ENCODE results near the gene ACTR6. TPM values are rescaled to one million over a fixed set of nuclear protein-coding genes. Genes with fewer than 3 reads are reported as not detected.
"Not testable (repeated sequence)": the region's sequence is repeated elsewhere in the genome, so short reads cannot be mapped to it uniquely, and the experiment has no call there.

ACTR6 gene
- total RNA-seq, 2 experiments from 2014 or later: 33.8 to 34.5 TPM

DNA sequence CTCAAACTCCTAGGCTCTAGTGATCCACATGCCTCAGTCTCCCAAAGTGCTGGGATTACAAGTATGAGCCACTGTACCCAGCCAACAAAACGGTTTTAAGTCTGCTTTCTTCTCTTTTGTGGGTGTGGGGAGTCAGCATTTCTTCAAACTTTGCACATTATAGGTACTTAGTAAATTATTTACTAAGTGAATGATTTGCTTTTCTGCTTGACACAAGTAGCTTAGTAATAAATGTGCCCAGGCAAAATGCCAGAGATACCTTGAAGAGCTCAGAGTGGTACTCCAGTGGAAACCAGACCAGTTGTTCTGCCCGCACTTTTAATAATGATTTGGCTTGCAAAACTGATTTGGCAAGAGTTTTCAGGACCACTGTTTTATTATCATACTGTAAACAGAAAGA is 51.3 kb downstream of the ACTR6 start:
- CTCF ChIA-PET: no interaction called here

DNA sequence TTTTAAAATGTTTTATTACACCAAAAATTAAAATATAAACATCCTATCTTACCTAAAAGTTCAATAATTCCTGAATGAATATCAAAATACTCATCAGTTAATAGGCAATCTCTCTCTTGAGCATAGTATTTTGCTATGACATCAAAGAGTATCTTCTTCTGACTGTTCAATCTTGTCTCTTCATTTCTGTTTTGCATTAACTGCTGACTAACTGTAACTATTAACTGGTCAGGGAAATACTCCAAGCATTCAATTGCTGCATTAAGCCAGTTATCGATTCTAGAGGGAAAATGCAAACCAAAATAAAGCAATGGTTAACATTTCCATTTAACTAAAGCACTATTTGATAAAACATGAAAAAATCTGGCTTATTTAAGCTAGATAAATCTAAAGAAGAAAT is 52.8 kb downstream of the ACTR6 start:
- POLR2A ChIA-PET: no interaction called here
- CTCF ChIA-PET: no interaction called here

More for the DNA sequence above, 51.3 kb downstream of the ACTR6 start:
- POLR2A ChIA-PET: no interaction called here

- ChIA-PET CTCF (no interaction called here), POLR2A (no interaction called here)
Measured at GRCh38 chr12:100254876-100255275, 54.3 kb downstream of the ACTR6 start.

DNA sequence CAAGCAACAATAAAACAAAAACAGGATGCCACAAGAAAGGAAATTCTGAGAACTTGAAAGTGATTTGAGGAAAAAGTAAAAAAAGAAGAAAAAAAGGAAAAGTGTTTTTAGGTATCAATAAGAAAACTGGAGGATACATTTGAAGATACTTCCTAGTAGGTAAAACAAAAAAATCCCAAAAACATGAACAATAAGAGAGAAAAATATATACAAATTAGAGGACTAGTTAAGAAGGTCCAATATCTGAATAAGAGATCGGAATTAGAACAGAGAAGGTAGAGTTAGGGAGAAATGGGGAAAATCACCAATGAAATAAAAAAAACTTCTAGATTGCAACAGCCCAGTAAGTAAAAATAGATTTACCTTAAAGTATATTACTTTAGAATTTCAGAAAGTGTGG is 57.5 kb downstream of the ACTR6 start:
- CTCF ChIA-PET: no interaction called here
- POLR2A ChIA-PET: no interaction called here

DNA sequence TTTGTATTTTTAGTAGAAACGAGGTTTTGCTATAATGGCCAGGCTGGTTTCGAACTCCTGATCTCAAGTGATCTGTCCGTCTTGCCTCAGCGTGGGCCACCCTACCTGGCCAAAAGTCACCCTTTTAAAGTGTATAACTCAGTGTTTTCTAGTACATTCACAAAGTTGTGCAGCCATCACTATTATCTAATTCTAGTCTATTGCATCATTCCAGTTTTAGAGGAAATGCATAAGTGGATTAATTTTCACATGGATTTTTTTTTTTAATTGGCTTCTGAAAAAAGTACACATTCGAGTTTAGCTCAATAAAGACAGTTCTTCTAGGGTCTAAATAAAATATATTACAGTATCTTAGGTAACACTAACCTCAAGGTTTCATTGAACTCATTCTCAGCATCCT is 62.5 kb downstream of the ACTR6 start:
- ChIA-PET CTCF (interaction anchor here (0.9 kb wide), 1 partner anchor 108 kb away, joined by 3 read pairs; no protein-coding TSS in a partner anchor), POLR2A (no interaction called here)

GRCh38 chr12:100265107-100265506 is 64.5 kb downstream of the ACTR6 start:
- CTCF ChIA-PET, POLR2A ChIA-PET: not testable (repeated sequence)

DNA sequence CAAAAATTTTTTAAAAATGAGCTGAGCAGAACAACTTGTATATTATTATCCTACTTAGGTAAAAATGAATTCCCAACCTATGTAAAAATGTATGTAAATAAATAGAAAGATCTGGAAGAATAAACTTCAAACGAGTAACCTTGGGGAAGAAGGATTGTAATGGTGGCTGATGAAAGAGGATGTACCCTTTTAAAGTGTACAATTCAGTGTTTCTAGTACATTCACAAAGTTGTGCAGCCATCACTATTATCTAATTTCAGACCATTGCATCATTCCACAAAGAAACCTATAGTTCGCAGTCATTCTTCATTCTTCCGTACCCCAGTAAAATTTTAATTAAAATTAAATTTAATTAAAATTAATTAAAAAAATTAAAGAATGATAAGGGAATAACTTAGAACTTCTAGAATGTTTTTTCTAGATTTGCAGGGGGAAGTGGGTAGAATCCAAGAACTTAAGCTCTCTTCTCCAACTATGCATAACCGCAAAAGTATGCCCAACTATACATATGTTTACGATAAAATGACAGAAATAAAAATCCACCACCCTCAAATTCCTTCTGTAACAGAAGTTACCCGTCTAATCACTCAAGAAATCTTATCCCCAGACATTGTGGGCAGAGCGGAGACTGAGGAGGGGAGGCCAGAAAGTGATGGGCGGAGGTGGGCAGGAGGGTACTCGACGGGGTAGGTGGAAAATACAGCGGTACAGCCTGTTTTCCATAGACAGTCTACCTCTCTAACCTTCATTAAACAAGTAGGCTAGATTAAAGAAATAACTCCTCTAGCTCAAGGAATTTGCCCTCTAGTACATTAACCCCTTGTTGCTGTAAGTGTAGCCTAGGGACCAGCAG is 65.3 kb downstream of the ACTR6 start:
- ChIA-PET CTCF (no interaction called here), POLR2A (interaction anchor here (1.5 kb wide), 1 partner anchor 1622 kb away, joined by 3 read pairs; the partner anchor contains the start of gene IKBIP)

GRCh38 chr12:100266585-100266834 is 65.9 kb downstream of the ACTR6 start:
- ChIA-PET CTCF (interaction anchor here (1.4 kb wide), 1 partner anchor 112 kb away, joined by 3 read pairs; no protein-coding TSS in a partner anchor), POLR2A (interaction anchor here (0.5 to 1.5 kb wide), 2 partner anchors 20 to 1622 kb away, joined by 3 to 4 read pairs; partner anchors contain the start of gene IKBIP)

DNA sequence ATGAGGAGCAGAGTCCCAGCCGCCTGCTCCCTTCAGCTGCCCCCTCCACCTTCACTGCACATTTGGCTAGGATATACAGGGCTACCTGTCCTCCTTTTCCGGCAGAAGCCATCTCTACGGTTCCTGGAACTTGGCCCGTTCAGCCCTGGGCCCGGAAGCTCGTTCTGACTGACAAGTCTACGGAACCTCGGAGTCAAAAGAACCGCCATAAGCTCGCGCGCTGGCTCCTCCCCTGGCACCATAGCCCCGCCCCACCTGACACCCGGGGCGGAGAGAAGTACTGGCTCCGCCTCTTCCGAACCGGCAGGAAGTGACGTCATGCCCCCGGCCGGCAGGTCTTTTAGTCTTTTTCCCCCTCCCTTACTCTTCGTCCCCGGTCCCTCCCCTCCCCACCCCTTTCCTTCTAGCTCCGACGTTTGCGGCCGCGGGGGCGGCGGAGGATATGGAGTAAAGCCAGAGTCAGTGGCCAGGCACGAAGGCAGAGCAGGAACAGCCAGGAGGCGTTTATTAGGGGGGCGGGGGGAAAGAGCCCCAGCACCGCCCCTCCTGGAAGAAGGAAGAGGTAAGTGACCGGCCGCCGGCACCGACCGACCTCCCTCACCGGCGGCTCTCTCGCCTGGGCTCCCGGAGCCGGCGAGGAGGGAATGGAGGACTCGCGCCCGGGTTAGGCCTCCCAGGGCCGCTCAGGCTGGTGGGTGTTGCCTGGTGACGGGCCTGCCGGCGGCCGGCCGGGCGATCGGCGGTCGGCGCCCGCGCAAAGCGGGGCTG is 66.4 kb downstream of the ACTR6 start, which contains the start of the genes DEPDC4 and SCYL2:
Gene DEPDC4 (minus strand): TSS at position 245 of the 768 bp plus-strand sequence. CDS start 3 bp downstream, at position 242.
Gene SCYL2 (plus strand): TSS at position 343 of the 768 bp plus-strand sequence. CDS start 15,794 bp downstream, outside the sequence.
- ChIA-PET CTCF (interaction anchor here (0.7 to 1.4 kb wide), 2 partner anchors 21 to 112 kb away, joined by 3 to 4 read pairs; no protein-coding TSS in a partner anchor), POLR2A (interaction anchor here (0.5 to 1.5 kb wide), 3 partner anchors 21 to 1623 kb away, joined by 3 to 4 read pairs (median 3); partner anchors contain the start of gene IKBIP)

- ChIA-PET CTCF (interaction anchor here (0.7 to 1.4 kb wide), 2 partner anchors 21 to 113 kb away, joined by 3 to 4 read pairs; no protein-coding TSS in a partner anchor), POLR2A (interaction anchor here (0.5 kb wide), 1 partner anchor 32 kb away, joined by 3 read pairs; no protein-coding TSS in a partner anchor)
Measured at GRCh38 chr12:100267603-100268281, 67.1 kb downstream of the ACTR6 start.

DNA sequence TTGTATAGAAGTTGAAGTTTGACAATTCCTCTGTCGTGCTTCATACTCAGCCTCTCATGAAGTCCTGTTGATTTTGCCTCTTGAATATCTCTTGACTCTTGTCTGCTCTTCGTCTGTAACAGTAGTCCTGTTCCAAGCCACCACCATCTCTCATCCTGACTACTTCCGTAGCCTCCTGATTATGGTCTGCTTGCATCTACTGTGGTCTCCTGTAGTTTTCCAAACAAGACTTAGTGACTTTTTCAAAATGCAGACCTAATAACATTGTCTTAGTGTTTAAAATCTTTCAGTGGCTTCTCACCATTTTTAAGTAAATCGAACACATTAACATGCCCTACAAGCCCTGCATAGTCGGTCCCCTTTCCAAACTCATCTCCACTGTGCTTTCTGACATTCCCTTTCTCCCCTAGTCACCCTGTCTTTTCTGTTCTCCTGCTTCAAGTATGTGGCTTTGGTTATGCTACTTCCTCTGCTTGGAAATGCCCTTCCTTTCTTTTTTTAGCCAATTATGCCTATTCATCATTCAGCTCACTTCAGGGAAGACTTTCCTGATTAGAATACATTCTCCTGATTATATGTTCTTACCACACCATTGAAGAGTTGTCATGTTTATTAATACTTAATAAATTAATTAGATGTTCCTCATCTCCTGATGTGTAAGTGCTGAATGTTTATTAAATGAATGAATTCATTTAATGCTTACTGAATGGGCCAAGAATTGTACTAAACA is 68.4 kb downstream of the ACTR6 start:
- POLR2A ChIA-PET: no interaction called here
- CTCF ChIA-PET: interaction anchor here (0.6 kb wide), 1 partner anchor 207 kb away, joined by 4 read pairs; no protein-coding TSS in a partner anchor

GRCh38 chr12:100273782-100274181 is 73.2 kb downstream of the ACTR6 start:
- POLR2A ChIA-PET: no interaction called here
- CTCF ChIA-PET: no interaction called here

Other genes with a start within 250 kb of the ACTR6 start
- under 1 TPM; 0.21 to 0.36 TPM for gene ANKS1B, start 215.9 kb upstream of the ACTR6 start, total RNA-seq
- gene BLTP3B, start 57.9 kb upstream of the ACTR6 start, total RNA-seq: 10 to 100 TPM; 54.6 to 57.4 TPM
- gene DEPDC4, start 66.3 kb downstream of the ACTR6 start, total RNA-seq: 1 to 10 TPM; 1.2 to 1.5 TPM
- 10 to 100 TPM; 29.4 to 30.3 TPM for gene SCYL2, start 66.4 kb downstream of the ACTR6 start, total RNA-seq
- not detected for gene SLC17A8, start 156.3 kb downstream of the ACTR6 start, total RNA-seq